NCI-H1417 (cell line): ENCODE measurements around the gene ITGA5.
A peak's percentile ranks its signal among the peaks of the same experiment; 100 is the strongest.

Experiments used
- DNase-seq, 3 experiments: peaks; one replicate each; lab custom pipeline; 2025; lab: John Stamatoyannopoulos, UW

The ITGA5 gene

GRCh38 chr12:54411391-54412241 lies 7.5 kb downstream of the ITGA5 start:
- DNase-seq, result no peak

DNA sequence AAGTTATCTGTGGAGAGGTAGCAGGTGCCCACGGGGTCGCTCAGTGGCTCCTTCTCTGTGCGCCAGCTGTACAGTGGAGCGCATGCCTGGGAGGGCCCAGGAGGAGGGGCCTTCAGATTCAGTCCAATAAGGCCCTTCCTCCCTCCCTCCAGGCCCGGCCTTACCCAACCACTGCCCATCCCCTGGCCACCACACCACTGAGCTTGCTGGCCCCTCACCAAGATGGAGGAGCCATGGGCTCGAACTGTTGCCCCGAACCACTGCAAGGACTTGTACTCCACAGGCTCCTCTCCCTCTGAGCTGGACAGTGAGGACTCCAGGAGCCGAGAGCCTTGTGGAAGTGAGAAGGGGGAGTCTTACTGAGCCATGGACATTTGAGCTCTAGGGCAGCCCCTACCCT lies 9.8 kb downstream of the ITGA5 start:
- no peak for DNase-seq

DNA sequence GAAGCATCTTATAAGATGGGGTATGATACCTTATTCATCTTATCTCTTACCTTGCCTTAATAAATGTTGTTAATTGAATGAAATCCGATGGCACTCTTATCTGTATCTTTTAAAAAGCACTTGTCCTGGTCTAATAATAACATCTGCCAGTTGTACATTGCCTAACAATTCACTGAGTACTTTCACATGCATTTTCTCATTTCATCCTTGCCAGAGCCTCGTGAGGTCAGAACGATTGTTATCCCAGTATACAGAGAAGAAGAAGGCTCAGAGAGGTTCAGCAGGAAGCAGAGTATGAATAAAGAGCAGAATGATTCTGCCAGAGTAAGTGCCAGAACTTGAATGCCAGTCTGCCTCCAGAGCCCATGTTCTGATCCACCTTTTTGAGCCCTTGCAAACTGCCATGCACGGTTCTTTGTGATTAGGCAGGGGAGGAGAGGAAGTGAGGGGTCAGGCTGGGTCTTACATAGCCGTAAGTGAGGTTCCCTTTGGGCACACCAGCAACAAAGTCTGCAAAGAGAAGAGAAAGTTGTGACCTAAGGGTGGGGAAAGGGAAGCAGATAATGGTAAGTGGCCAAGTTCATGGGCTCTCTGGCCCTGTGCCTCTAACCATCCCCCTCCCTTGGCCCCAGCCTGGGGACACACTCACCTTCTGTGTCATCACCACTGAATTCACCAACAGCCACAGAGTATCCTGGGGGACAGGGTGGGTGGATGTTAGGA lies 11.7 kb downstream of the ITGA5 start:
- no peak for DNase-seq

DNA sequence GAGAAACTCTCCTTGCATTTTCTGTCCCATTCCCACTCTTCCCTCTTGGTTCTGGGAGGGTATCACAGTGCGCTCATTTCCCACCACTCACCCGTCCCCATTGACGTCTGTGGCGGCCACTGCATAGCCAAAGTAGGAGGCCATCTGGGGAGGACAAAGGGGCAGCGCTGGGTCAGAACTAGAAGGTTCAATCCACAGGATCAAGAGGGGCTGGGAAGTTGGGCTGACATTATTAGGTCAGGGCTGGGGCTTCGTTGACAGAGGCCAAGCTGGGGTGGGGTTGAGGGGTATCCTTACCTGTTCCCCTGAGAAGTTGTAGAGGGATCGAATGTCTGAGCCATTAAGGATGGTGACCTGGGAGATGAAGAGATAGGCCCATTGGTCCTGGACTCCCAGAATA lies 13.5 kb downstream of the ITGA5 start:
- DNase-seq, result no peak

GRCh38 chr12:54405106-54405505 lies 14.0 kb downstream of the ITGA5 start:
- DNase-seq, result no peak

- DNase-seq, result peak; percentile 26 to 71 (median 65)
These were observed 14.7 kb downstream of the ITGA5 start for GRCh38 chr12:54404061-54405004.

GRCh38 chr12:54401119-54401518 lies 17.9 kb downstream of the ITGA5 start:
- no peak for DNase-seq

DNA sequence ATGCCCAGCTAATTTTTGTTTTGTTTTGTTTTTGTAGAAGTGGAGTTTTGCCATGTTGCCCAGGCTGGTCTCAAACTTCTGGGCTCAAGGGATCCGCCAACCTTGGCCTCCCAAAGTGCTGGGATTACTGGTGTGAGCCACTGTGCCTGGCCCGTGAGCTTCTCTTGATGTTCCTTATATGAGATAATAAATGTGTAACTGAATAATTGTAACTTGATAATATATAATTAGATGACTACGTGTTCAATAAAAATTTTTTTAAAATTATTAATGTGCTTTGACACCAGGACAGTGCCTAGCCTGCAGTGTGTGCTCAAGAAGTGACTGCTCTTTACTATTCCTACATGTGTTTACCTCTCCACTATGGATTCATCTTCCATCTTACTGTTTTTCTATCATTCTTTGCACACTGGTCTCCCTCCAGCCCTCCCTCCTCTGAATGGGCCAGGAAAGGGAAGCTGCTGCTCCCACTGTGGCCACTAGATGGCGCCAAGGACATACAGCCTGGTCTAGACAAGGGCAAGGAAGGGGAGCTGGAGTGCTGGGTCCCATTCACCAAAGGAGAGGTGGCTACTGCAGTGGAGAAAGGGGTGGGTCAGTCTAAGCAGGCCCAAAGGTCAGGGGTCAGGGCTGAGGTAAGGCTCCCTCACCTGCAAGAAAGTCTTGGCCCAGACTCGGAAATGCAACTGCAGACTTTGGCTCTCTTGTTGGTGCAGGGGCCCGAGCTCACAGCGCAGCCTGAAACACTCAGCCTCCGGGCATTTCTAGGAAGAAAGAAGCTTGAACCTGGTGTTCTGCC lies 19.9 kb downstream of the ITGA5 start:
- DNase-seq, result peak; percentile 80 to 91 (median 87)

DNA sequence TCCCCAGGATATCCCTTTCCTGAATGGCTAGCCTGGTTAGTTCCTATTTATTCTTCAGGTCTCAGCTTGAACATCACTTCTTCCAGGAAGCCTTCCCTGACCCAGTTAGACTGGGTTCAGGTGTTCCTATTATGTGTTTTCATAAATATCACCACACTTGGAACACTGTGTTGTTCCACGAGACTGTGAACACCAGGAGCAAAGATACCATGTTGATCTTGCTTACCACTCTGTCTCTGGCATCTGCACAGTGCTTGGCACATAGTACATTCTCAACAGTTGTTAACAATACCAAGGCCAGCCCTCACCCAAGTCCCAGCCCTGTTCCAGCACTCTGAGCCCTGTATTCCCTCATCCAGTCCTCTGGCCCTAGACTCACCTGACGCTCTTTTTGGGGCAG lies 20.8 kb downstream of the ITGA5 start:
- no peak for DNase-seq

DNA sequence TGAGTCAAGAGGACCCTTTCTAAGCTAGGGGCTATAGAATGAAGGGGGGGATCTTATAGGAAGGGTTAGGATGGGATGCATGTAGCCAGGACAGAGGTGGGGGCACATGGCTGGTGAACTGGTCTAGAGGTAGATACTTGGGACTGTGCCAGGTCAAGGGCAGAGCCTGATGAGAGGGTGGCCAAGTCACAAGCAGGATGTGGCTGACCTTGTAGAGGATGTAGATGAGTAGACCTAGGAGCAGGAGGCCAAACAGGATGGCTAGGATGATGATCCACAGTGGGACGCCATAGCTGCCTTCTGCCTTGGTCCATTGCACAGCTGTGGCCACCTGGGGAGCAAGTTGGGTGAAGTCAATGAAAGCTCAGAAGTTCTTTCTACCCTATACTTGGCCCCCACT lies 21.9 kb downstream of the ITGA5 start:
- no peak for DNase-seq

DNA sequence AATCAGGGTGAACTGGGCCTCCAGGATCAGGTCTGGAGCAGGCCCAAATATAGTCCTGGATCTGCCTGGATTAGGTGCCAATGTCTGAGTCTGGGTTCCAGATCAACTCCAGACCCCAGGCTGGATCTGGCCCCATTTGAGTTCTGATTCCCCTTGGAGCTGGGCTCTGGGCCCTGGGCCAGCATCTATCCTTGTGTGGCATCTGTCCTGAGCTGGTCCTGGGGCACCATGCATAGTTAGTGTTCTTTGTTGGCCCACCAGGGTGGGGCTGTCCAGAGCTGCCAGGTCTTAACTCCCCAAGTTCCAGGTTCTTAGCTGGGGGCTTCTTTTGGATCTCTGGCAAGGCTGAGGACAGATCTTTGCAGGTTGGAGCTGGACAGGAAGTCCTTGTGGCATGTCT lies 23.5 kb downstream of the ITGA5 start:
- DNase-seq, result no peak

GRCh38 chr12:54394986-54395385 lies 24.1 kb downstream of the ITGA5 start:
- no peak for DNase-seq

DNA sequence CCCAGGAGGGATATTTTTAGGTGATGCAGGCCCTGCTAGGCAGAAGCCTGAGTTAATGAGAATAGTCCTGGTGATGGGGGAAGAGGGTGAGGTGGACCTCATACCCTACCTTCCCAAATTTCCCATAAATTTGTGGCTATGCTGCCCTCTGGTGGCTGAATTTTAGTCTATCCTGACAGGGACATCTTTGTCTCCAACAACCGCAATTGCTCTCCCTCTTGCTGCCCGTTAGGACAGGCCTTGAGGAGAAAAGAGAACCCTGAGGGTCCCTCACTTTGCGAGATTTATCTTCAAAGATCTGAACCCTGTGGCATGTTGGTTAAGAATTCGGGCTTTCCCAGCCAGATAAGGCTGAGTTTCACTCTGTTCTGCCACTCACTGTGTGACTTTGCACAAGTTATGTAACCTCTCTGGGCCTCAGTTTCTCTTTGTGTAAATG lies 24.8 kb downstream of the ITGA5 start:
- peak; percentile 68 to 89 (median 81) for DNase-seq

- DNase-seq, result no peak
These were observed 25.3 kb downstream of the ITGA5 start for GRCh38 chr12:54393743-54394142.

DNA sequence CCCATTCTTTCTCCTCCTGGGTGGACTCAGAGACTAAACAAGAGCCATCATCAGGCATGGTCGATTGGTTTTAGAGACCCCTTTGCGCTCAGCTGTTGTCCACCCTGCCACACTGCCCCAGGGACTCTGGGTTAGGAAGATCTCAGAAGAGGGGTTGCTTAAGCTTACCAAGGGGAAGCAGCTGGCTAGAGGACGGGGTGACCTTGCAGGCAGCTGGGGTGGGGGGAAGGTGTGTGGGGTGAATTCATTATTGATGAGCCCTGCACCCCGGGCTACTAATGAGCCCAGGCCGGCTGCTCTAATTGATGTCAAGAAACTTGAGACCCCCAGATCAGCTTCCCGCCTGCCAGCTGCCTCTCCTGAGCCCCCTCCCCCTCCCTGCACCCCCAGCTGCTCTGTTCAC lies 25.9 kb downstream of the ITGA5 start:
- peak in 1 of 3 experiments; percentile 33 for DNase-seq

GRCh38 chr12:54392485-54393206 lies 26.4 kb downstream of the ITGA5 start:
- no peak for DNase-seq

- DNase-seq, result peak; percentile 73 to 82 (median 81)
These were observed 28.2 kb downstream of the ITGA5 start for GRCh38 chr12:54390668-54391551.

DNA sequence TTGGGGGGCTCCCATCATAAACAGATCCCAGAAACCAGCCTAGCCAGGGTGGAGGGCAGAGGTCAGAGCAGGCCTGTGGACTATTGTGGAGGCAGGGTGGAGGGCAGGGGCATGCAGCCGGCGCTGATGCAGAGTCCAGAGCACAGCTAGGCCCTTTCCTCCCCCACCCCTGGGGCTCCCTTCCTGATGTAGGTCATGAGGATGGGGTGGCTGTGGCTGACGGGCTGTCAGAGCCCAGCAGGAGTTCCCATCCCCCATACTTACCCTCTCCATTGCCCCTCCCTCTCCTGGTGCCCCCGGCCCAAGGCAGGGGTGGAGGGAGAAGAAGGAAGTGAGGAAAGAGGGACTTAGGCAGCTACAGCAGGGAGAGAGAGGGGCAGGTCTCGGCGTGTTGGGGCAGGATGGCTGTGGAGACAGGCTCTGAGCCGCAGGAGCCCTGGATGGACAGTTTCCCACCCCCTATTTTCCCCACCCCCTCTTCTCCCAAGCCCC lies 28.8 kb downstream of the ITGA5 start:
- DNase-seq, result peak in 2 of 3 experiments; percentile 48 to 59

DNA sequence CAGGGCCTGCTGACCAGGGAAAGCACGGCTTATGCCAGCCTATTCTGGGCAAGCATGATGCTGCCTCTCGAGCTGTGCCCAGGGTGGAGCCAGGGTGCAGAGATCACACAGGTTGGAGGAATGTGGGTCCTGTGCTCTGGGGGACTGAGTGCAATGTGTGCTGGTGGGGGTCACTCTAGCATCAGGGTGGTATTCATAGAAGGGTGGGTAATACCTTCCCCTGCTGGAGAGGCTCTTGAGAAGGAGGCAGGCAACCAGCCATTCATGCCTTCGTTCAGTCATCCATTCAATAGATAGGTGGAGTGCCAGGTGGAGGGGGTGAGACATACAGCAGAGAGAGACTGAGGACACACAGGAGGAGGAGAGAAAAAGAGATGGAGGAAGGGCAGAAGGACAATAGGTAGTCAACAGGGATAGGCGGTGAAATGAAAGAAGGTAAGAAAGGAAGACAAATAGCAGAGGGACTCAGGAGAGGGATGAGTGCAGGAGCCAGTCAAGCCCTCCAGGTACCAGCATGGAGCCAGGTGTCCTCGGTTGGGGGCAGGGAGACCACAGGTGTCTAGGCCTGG lies 29.4 kb downstream of the ITGA5 start:
- DNase-seq, result no peak
